ENCODE measurements around the gene ARHGAP29.

- TF ChIP-seq, protein P1, sequence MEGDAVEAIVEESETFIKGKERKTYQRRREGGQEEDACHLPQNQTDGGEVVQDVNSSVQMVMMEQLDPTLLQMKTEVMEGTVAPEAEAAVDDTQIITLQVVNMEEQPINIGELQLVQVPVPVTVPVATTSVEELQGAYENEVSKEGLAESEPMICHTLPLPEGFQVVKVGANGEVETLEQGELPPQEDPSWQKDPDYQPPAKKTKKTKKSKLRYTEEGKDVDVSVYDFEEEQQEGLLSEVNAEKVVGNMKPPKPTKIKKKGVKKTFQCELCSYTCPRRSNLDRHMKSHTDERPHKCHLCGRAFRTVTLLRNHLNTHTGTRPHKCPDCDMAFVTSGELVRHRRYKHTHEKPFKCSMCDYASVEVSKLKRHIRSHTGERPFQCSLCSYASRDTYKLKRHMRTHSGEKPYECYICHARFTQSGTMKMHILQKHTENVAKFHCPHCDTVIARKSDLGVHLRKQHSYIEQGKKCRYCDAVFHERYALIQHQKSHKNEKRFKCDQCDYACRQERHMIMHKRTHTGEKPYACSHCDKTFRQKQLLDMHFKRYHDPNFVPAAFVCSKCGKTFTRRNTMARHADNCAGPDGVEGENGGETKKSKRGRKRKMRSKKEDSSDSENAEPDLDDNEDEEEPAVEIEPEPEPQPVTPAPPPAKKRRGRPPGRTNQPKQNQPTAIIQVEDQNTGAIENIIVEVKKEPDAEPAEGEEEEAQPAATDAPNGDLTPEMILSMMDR (optimal IDR thresholded peaks at IDR 0.05 in 1 of 3, IDR thresholded peaks at IDR 0.05 in 1 of 3, conservative IDR thresholded peaks at IDR 0.05 in 1 of 3; ENCODE audit: extremely low read depth in 1 of 3, insufficient read depth in 2 of 3, low read length in 3 of 3): no peak
- no peak for TF ChIP-seq EZH2 (IDR thresholded peaks at IDR 0.05; ENCODE audit: low read length)
These were observed 11.5 kb downstream of the ARHGAP29 start for GRCh38 chr1:94225845-94226244.

All from keratinocyte (primary cell).